HepG2 (cell line): ENCODE data around the gene DLX3. TPM values are rescaled to one million over a fixed set of nuclear protein-coding genes. Genes with fewer than 3 reads are reported as not detected.

Source experiments
- ARID4A ChIP-seq: sonication (generic); formaldehyde crosslinking; IDR thresholded peaks from 2 replicates; pipeline ENCODE4 v1.5.0; 2020; ENCODE audit warnings: mild to moderate bottlenecking, missing genetic modification reagents, borderline replicate concordance
- CHCHD3 ChIP-seq: sonication (generic); formaldehyde crosslinking; IDR thresholded peaks from 2 replicates; pipeline ENCODE4 v1.8.0; 2022; ENCODE audit warnings: mild to moderate bottlenecking, missing genetic modification reagents, moderate library complexity
- DRAP1 ChIP-seq: IDR thresholded peaks from 2 replicates; pipeline ENCODE4 v1.6.1; 2016; ENCODE audit warnings: missing genetic modification reagents, missing compliant biosample characterization
- FOXC1 ChIP-seq: sonication (generic); formaldehyde crosslinking; IDR thresholded peaks from 2 replicates; pipeline ENCODE4 v1.8.0; 2022; ENCODE audit warnings: mild to moderate bottlenecking, missing genetic modification reagents, borderline replicate concordance
- GLMP ChIP-seq: sonication (generic); formaldehyde crosslinking; IDR thresholded peaks from 2 replicates; pipeline ENCODE4 v1.9.0; 2021; ENCODE audit warnings: missing genetic modification reagents, mild to moderate bottlenecking, borderline replicate concordance
- HNF4G ChIP-seq, 2 experiments: sonication (generic) in 1 of 2; formaldehyde crosslinking in 1 of 2; IDR thresholded peaks; 2 replicates each; pipeline versions ENCODE4 v1.4.0 to v1.6.1; 2011 to 2020; ENCODE audit warnings: borderline replicate concordance in 2 of 2, low read depth in 2 of 2, mild to moderate bottlenecking in 2 of 2, low read length in 1 of 2, missing genetic modification reagents in 1 of 2, moderate library complexity in 1 of 2
- KLF9 ChIP-seq: IDR thresholded peaks from 2 replicates; pipeline ENCODE4 v1.6.1; 2016; ENCODE audit warnings: low read depth
- MAFK ChIP-seq, 2 experiments: IDR thresholded peaks in 1 of 2; conservative IDR thresholded peaks in 1 of 2; 2 replicates each; pipeline ENCODE4 v1.6.1; 2011; ENCODE audit warnings: improper control_type of control experiment in 2 of 2, low read length in 2 of 2
- MAX ChIP-seq: IDR thresholded peaks from 2 replicates; pipeline ENCODE4 v1.6.1; 2012; ENCODE audit warnings: inconsistent platforms
- MEF2D ChIP-seq: sonication (generic); formaldehyde crosslinking; IDR thresholded peaks from 2 replicates; pipeline ENCODE4 v1.5.1; 2020; ENCODE audit warnings: mild to moderate bottlenecking, missing genetic modification reagents
- NR3C1 ChIP-seq: sonication (generic); formaldehyde crosslinking; IDR thresholded peaks from 2 replicates; pipeline ENCODE4 v1.4.0; 2020; ENCODE audit warnings: missing genetic modification reagents
- PBX2 ChIP-seq: IDR thresholded peaks from 2 replicates; pipeline ENCODE4 v1.6.1; 2016; ENCODE audit warnings: control low read depth
- POLR2AphosphoS5 ChIP-seq: IDR thresholded peaks from 2 replicates; pipeline ENCODE4 v1.6.1; 2012; ENCODE audit warnings: low read depth, low read length
- RFX5 ChIP-seq: IDR thresholded peaks from 2 replicates; pipeline ENCODE4 v1.6.1; 2011; ENCODE audit warnings: low read depth, low read length, improper control_type of control experiment
- TGIF2 ChIP-seq: IDR thresholded peaks from 2 replicates; pipeline ENCODE4 v1.6.1; 2016; ENCODE audit warnings: control low read depth, missing compliant biosample characterization
- ZBTB42 ChIP-seq: sonication (generic); formaldehyde crosslinking; IDR thresholded peaks from 2 replicates; pipeline ENCODE4 v1.5.0; 2020; ENCODE audit warnings: mild to moderate bottlenecking, missing genetic modification reagents
- ZFY ChIP-seq: sonication (generic); formaldehyde crosslinking; IDR thresholded peaks from 2 replicates; pipeline ENCODE4 v1.4.0; 2020; ENCODE audit warnings: missing genetic modification reagents
- ZFYVE20 ChIP-seq: sonication (generic); formaldehyde crosslinking; IDR thresholded peaks from 2 replicates; pipeline ENCODE4 v1.8.0; 2023; ENCODE audit warnings: low read depth, mild to moderate bottlenecking, moderate library complexity, missing genetic modification reagents, borderline replicate concordance
- ZXDC ChIP-seq: sonication (generic); formaldehyde crosslinking; IDR thresholded peaks from 2 replicates; pipeline ENCODE4 v1.5.0; 2020; ENCODE audit warnings: mild to moderate bottlenecking, missing genetic modification reagents
- polyA plus RNA-seq, 8 experiments: library from polyadenylated mRNA; depleted of rRNA in 3 of 8; stranded (reverse) in 7 of 8; unstranded in 1 of 8; fragments of >200 nt; fragmentation: Illumina TruSeq in 4 of 8; extraction: Trizol in 4 of 8; gene quantifications; 2 replicates each; pipeline versions ENCODE4 v1.2.1 to v1.2.3, GENCODE V29; 2011 to 2016; ENCODE audit warnings: low read depth in 4 of 8, missing spikeins in 1 of 8, mixed read lengths in 1 of 8; ENCODE audit not compliant: insufficient read depth in 1 of 8
- total RNA-seq, 5 experiments: library from RNA; depleted of rRNA; stranded (reverse); fragments of >200 nt; fragmentation: Illumina TruSeq; extraction: Trizol; gene quantifications; 2 replicates each; pipeline ENCODE4 v1.2.3, GENCODE V29; 2016; ENCODE audit warnings: low read depth in 1 of 5

DLX3 gene
- total and polyA plus RNA-seq, 2 of the 13 experiments (the other 11 are each of a cell fraction or from before 2014, with no cell fraction given) = 0.03 TPM; not detected in 1

GRCh38 chr17:49968405-49969133, 26.5 kb downstream of the DLX3 start (continued):
- peak; percentile 78; the same call in 1 of the 2 replicates for TF ChIP-seq ZXDC (CRISPR knock-in tag)
- no peak for TF ChIP-seq MAFK (conservative IDR thresholded peaks at IDR 0.05 in 1 of 2, IDR thresholded peaks at IDR 0.05 in 1 of 2; ENCODE audit: low read length in 2 of 2)
- no peak for TF ChIP-seq FOXC1 (CRISPR knock-in tag)
- no peak for TF ChIP-seq RFX5
- TF ChIP-seq HNF4G (IDR thresholded peaks at IDR 0.05; ENCODE audit: borderline replicate concordance, low read depth, low read length) = no peak
- no peak for TF ChIP-seq HNF4G (CRISPR knock-in tag; IDR thresholded peaks at IDR 0.05; ENCODE audit: borderline replicate concordance, low read depth)
- peak; percentile 88 for TF ChIP-seq MAX
- no peak for TF ChIP-seq NR3C1 (CRISPR knock-in tag)
- no peak for TF ChIP-seq MEF2D (CRISPR knock-in tag)
- no peak for TF ChIP-seq ZBTB42
- no peak for TF ChIP-seq DRAP1 (CRISPR knock-in tag)
- TF ChIP-seq ZFY (CRISPR knock-in tag) = peak; percentile 79
- TF ChIP-seq CHCHD3 = peak; percentile 73; the same call in 1 of the 2 replicates
- TF ChIP-seq PBX2 = no peak
- TF ChIP-seq ZFYVE20 = no peak
- no peak for TF ChIP-seq TGIF2 (CRISPR knock-in tag)
- no peak for TF ChIP-seq KLF9
- TF ChIP-seq GLMP (CRISPR knock-in tag) = no peak
- TF ChIP-seq POLR2AphosphoS5 = no peak
- peak; percentile 32; the same call in 1 of the 2 replicates for TF ChIP-seq ARID4A (CRISPR knock-in tag)
